ENCODE results near the gene RHOF. TPM values are rescaled to one million over a fixed set of nuclear protein-coding genes. Genes with fewer than 3 reads are reported as not detected.

The RHOF gene
- total RNA-seq, 1 experiment from 2014 or later = 232 TPM

- no TSS peak for BruUV-seq (replicated peaks)
- ATAC-seq = no peak
Observed at GRCh38 chr12:121819212-121819949, 25.9 kb upstream of the RHOF start.

GRCh38 chr12:121817648-121818043, 24.2 kb upstream of the RHOF start:
- Histone ChIP-seq H3K4me3 (ENCODE audit: low read length) (no peak overlapping the region), H3K9me2 (replicated peaks; ENCODE audit: low read length) (no peaks in the 10 kb centered on the region), H3F3A (ENCODE audit: low read length, unreplicated experiment) (no peaks in the 10 kb centered on the region), H2AFZ (ENCODE audit: low read length) (no peak overlapping the region), H3K27ac (ENCODE audit: low read length) (no peak overlapping the region), H4K20me1 (ENCODE audit: low read length) (peaks cover 12% of the 10 kb centered on the region), H3K4me1 (ENCODE audit: insufficient read depth, low read length) (peaks cover 12% of the 10 kb centered on the region), H3K79me2 (ENCODE audit: low read length) (peaks cover 24% of the 10 kb centered on the region), H3K4me2 (ENCODE audit: low read length) (no peak overlapping the region), H3K36me3 (ENCODE audit: low read depth, low read length) (peaks cover 65% of the 10 kb centered on the region), H3K27me3 (ENCODE audit: low read length) (no peaks in the 10 kb centered on the region), H3K9me3 (ENCODE audit: low read length) (no peaks in the 10 kb centered on the region), H3K9ac (ENCODE audit: low read length) (no peak overlapping the region)
- intact Hi-C loops (cut with micrococcal nuclease) = no loop called here
- BruUV-seq (replicated peaks) = no TSS peak
- POLR2A ChIA-PET (ENCODE audit: unreplicated experiment) = no interaction called here
- CTCF ChIA-PET = no interaction called here
- DNase-seq (no peak), ATAC-seq (no peak)
- TF ChIP-seq EZH2phosphoT487 (IDR thresholded peaks at IDR 0.05; ENCODE audit: borderline replicate concordance, low read length) (no peak), EZH2 (IDR thresholded peaks at IDR 0.05; ENCODE audit: low read length, unreplicated experiment) (no peak), CTCF (conservative IDR thresholded peaks at IDR 0.05; ENCODE audit: low read depth, low read length) (no peak)

More at GRCh38 chr12:121819212-121819949, 25.9 kb upstream of the RHOF start:
- TF ChIP-seq EZH2 (IDR thresholded peaks at IDR 0.05; ENCODE audit: low read length, unreplicated experiment) (no peak), EZH2phosphoT487 (IDR thresholded peaks at IDR 0.05; ENCODE audit: borderline replicate concordance, low read length) (no peak), CTCF (conservative IDR thresholded peaks at IDR 0.05; ENCODE audit: low read depth, low read length) (no peak)
- POLR2A ChIA-PET (ENCODE audit: unreplicated experiment) = no interaction called here
- Histone ChIP-seq H2AFZ (ENCODE audit: low read length) (no peak overlapping the region), H3K36me3 (ENCODE audit: low read depth, low read length) (peaks cover 65% of the 10 kb centered on the region), H3K79me2 (ENCODE audit: low read length) (peaks cover 9% of the 10 kb centered on the region; the same call in 1 of the 2 replicates), H3K4me3 (ENCODE audit: low read length) (no peak overlapping the region), H4K20me1 (ENCODE audit: low read length) (no peaks in the 10 kb centered on the region), H3K9ac (ENCODE audit: low read length) (no peak overlapping the region), H3K4me2 (ENCODE audit: low read length) (no peak overlapping the region), H3K4me1 (ENCODE audit: insufficient read depth, low read length) (no peaks in the 10 kb centered on the region), H3K27me3 (ENCODE audit: low read length) (no peaks in the 10 kb centered on the region), H3F3A (ENCODE audit: low read length, unreplicated experiment) (no peaks in the 10 kb centered on the region), H3K9me3 (ENCODE audit: low read length) (no peaks in the 10 kb centered on the region), H3K9me2 (replicated peaks; ENCODE audit: low read length) (no peaks in the 10 kb centered on the region), H3K27ac (ENCODE audit: low read length) (no peak overlapping the region)
- CTCF ChIA-PET = no interaction called here
- intact Hi-C loops (cut with micrococcal nuclease) = no loop called here
- no peak for DNase-seq

- DNase-seq (no peak), ATAC-seq (no peak)
- POLR2A ChIA-PET (ENCODE audit: unreplicated experiment) = no interaction called here
- Histone ChIP-seq H2AFZ (ENCODE audit: low read length) (no peak overlapping the region), H3K27ac (ENCODE audit: low read length) (no peak overlapping the region), H3F3A (ENCODE audit: low read length, unreplicated experiment) (no peaks in the 10 kb centered on the region), H3K9ac (ENCODE audit: low read length) (no peak overlapping the region), H3K79me2 (ENCODE audit: low read length) (peaks cover 30% of the 10 kb centered on the region), H3K36me3 (ENCODE audit: low read depth, low read length) (peaks cover 60% of the 10 kb centered on the region), H3K9me2 (replicated peaks; ENCODE audit: low read length) (no peaks in the 10 kb centered on the region), H3K4me2 (ENCODE audit: low read length) (no peak overlapping the region), H3K4me3 (ENCODE audit: low read length) (no peak overlapping the region), H3K27me3 (ENCODE audit: low read length) (no peaks in the 10 kb centered on the region), H3K9me3 (ENCODE audit: low read length) (no peaks in the 10 kb centered on the region), H4K20me1 (ENCODE audit: low read length) (peaks cover 12% of the 10 kb centered on the region), H3K4me1 (ENCODE audit: insufficient read depth, low read length) (peaks cover 13% of the 10 kb centered on the region)
- CTCF ChIA-PET = no interaction called here
- intact Hi-C loops (cut with micrococcal nuclease) = no loop called here
- TF ChIP-seq EZH2phosphoT487 (IDR thresholded peaks at IDR 0.05; ENCODE audit: borderline replicate concordance, low read length) (no peak), CTCF (conservative IDR thresholded peaks at IDR 0.05; ENCODE audit: low read depth, low read length) (no peak)
- BruUV-seq (replicated peaks) = TSS peak; percentile 18
Observed at GRCh38 chr12:121816925-121817647, 23.6 kb upstream of the RHOF start.

Measured in PC-3 (cell line).